K562 (cell line): ENCODE results near the gene SNX14.

Experiments used
- LEF1 ChIP-seq: fragments of 450-650 bp; IDR thresholded peaks from 2 replicates; pipeline ENCODE4 v1.6.1; 2016; ENCODE audit warnings: mild to moderate bottlenecking
- RBBP5 ChIP-seq: fragments of 200-600 bp; sonication (generic); IDR thresholded peaks from 2 replicates; pipeline ENCODE4 v1.6.1; 2012; ENCODE audit warnings: borderline replicate concordance, mild to moderate bottlenecking, low read length, control low read depth, inconsistent platforms; ENCODE audit not compliant: insufficient read depth, poor library complexity, severe bottlenecking
- STAT5B ChIP-seq: fragments of 250-450 bp; sonication (Bioruptor Pico); IDR thresholded peaks from 2 replicates; pipeline ENCODE4 v1.8.0; 2021; ENCODE audit warnings: mild to moderate bottlenecking, inconsistent platforms
- ZNF512 ChIP-seq: IDR thresholded peaks from 2 replicates; pipeline ENCODE4 v1.6.1; 2016; ENCODE audit warnings: missing genetic modification characterization, missing compliant biosample characterization
- TF ChIP-seq, protein P1 (sequence below), 3 experiments: IDR thresholded peaks in 2 of 3; conservative IDR thresholded peaks in 1 of 3; 2 replicates each; pipeline ENCODE4 v1.5.1; 2011 to 2012; ENCODE audit warnings: low read length in 3 of 3, mild to moderate bottlenecking in 3 of 3, control low read depth in 2 of 3, improper control_type of control experiment in 1 of 3, inconsistent platforms in 1 of 3, low read depth in 1 of 3, mixed read lengths in 1 of 3, moderate library complexity in 1 of 3; ENCODE audit not compliant: insufficient read depth in 2 of 3
- TF ChIP-seq, protein P2 (sequence below): fragments of 450-650 bp; formaldehyde crosslinking; conservative IDR thresholded peaks from 2 replicates; pipeline ENCODE4 v1.4.0; 2022; ENCODE audit warnings: mild to moderate bottlenecking, missing genetic modification characterization

- TF ChIP-seq, protein P1, sequence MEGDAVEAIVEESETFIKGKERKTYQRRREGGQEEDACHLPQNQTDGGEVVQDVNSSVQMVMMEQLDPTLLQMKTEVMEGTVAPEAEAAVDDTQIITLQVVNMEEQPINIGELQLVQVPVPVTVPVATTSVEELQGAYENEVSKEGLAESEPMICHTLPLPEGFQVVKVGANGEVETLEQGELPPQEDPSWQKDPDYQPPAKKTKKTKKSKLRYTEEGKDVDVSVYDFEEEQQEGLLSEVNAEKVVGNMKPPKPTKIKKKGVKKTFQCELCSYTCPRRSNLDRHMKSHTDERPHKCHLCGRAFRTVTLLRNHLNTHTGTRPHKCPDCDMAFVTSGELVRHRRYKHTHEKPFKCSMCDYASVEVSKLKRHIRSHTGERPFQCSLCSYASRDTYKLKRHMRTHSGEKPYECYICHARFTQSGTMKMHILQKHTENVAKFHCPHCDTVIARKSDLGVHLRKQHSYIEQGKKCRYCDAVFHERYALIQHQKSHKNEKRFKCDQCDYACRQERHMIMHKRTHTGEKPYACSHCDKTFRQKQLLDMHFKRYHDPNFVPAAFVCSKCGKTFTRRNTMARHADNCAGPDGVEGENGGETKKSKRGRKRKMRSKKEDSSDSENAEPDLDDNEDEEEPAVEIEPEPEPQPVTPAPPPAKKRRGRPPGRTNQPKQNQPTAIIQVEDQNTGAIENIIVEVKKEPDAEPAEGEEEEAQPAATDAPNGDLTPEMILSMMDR (IDR thresholded peaks at IDR 0.05 in 2 of 3, conservative IDR thresholded peaks at IDR 0.05 in 1 of 3; ENCODE audit: insufficient read depth in 2 of 3, low read depth in 1 of 3, low read length in 3 of 3) = no peak
- no peak for TF ChIP-seq ZNF512
- no peak for TF ChIP-seq RBBP5
- TF ChIP-seq, protein P2, sequence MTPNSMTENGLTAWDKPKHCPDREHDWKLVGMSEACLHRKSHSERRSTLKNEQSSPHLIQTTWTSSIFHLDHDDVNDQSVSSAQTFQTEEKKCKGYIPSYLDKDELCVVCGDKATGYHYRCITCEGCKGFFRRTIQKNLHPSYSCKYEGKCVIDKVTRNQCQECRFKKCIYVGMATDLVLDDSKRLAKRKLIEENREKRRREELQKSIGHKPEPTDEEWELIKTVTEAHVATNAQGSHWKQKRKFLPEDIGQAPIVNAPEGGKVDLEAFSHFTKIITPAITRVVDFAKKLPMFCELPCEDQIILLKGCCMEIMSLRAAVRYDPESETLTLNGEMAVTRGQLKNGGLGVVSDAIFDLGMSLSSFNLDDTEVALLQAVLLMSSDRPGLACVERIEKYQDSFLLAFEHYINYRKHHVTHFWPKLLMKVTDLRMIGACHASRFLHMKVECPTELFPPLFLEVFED (CRISPR knock-in tag) = no peak
- TF ChIP-seq STAT5B (CRISPR knock-in tag) = no peak
- no peak for TF ChIP-seq LEF1
These were observed 132.5 kb downstream of the SNX14 start for GRCh38 chr6:85460921-85461797.
